Neuronal stem cell (in vitro differentiated cells): ENCODE results near the gene SLC39A7.

Experiments
- DNase-seq: peaks from one replicate; pipeline ENCODE4 v3.0.0-alpha.2; 2013; ENCODE audit warnings: low spot score
- H2AFZ ChIP-seq: one replicate; pipeline ENCODE4 v1.6.1; 2013; ENCODE audit warnings: mild to moderate bottlenecking, low read length, inconsistent platforms
- H2AK5ac ChIP-seq: 2 replicates; pipeline ENCODE4 v1.6.1; 2013; ENCODE audit warnings: low read depth, mild to moderate bottlenecking, inconsistent platforms, low read length, moderate library complexity, mixed read lengths
- H2BK120ac ChIP-seq: 2 replicates; pipeline ENCODE4 v1.6.1; 2013; ENCODE audit warnings: low read depth, mild to moderate bottlenecking, inconsistent platforms, low read length, moderate library complexity, mixed read lengths
- H2BK12ac ChIP-seq: one replicate; pipeline ENCODE4 v1.6.1; 2013; ENCODE audit warnings: low read length, inconsistent platforms
- H2BK15ac ChIP-seq: 2 replicates; pipeline ENCODE4 v1.6.1; 2013; ENCODE audit warnings: mild to moderate bottlenecking, low read length, inconsistent platforms, mixed read lengths
- H2BK5ac ChIP-seq: one replicate; pipeline ENCODE4 v1.6.1; 2013; ENCODE audit warnings: inconsistent platforms, mild to moderate bottlenecking, low read length, moderate library complexity
- H3K14ac ChIP-seq: one replicate; pipeline ENCODE4 v1.6.1; 2013; ENCODE audit warnings: low read length, inconsistent platforms
- H3K18ac ChIP-seq: 2 replicates; pipeline ENCODE4 v1.6.1; 2013; ENCODE audit warnings: low read length, inconsistent platforms
- H3K23ac ChIP-seq: 2 replicates; pipeline ENCODE4 v1.6.1; 2013; ENCODE audit warnings: low read depth, mild to moderate bottlenecking, mixed read lengths, low read length, inconsistent platforms; ENCODE audit not compliant: poor library complexity
- H3K27ac ChIP-seq: replicated peaks from 3 replicates; pipeline ENCODE4 v1.5.1; 2013; ENCODE audit warnings: low read length, inconsistent platforms
- H3K27me3 ChIP-seq, 3 experiments: 2 replicates each; pipeline ENCODE4 v1.6.1; 2013; ENCODE audit warnings: low read length in 3 of 3, mild to moderate bottlenecking in 2 of 3, inconsistent platforms in 1 of 3, low read depth in 1 of 3, mixed read lengths in 1 of 3, moderate library complexity in 1 of 3; ENCODE audit not compliant: control insufficient read depth in 3 of 3, insufficient read depth in 3 of 3
- H3K36me3 ChIP-seq, 2 donors: replicated peaks in 1 of 2; 2 replicates each; pipeline ENCODE4 v1.6.1; 2013; ENCODE audit warnings: low read length in 2 of 2; ENCODE audit not compliant: control insufficient read depth in 2 of 2, insufficient read depth in 2 of 2
- H3K4ac ChIP-seq: 2 replicates; pipeline ENCODE4 v1.6.1; 2013; ENCODE audit warnings: inconsistent platforms, mild to moderate bottlenecking, low read length, moderate library complexity
- H3K4me1 ChIP-seq, 2 donors: 1 replicate in 1 of 2; 2 replicates in 1 of 2; pipeline ENCODE4 v1.6.1; 2013; ENCODE audit warnings: low read length in 2 of 2, low read depth in 1 of 2; ENCODE audit not compliant: control insufficient read depth in 2 of 2, insufficient read depth in 1 of 2
- H3K4me2 ChIP-seq: one replicate; pipeline ENCODE4 v1.6.1; 2013; ENCODE audit warnings: mild to moderate bottlenecking, low read length, inconsistent platforms; ENCODE audit not compliant: insufficient read depth, poor library complexity, severe bottlenecking
- H3K4me3 ChIP-seq, 2 donors: 2 replicates each; pipeline ENCODE4 v1.5.1; 2013; ENCODE audit warnings: low read length in 2 of 2, mild to moderate bottlenecking in 2 of 2, inconsistent platforms in 1 of 2, moderate library complexity in 1 of 2
- H3K79me1 ChIP-seq: one replicate; pipeline ENCODE4 v1.6.1; 2013; ENCODE audit warnings: low read depth, mild to moderate bottlenecking, inconsistent platforms, low read length, moderate library complexity
- H3K9ac ChIP-seq: one replicate; pipeline ENCODE4 v1.6.1; 2013; ENCODE audit warnings: mild to moderate bottlenecking, low read depth, low read length, inconsistent platforms; ENCODE audit not compliant: poor library complexity
- H3K9me3 ChIP-seq, 2 donors: replicated peaks in 1 of 2; 2 replicates each; pipeline versions ENCODE3 to v1.6.1; 2013; ENCODE audit warnings: low read length in 2 of 2, mild to moderate bottlenecking in 2 of 2, inconsistent platforms in 1 of 2, low read depth in 1 of 2, mixed read lengths in 1 of 2, moderate library complexity in 1 of 2; ENCODE audit not compliant: control insufficient read depth in 2 of 2, insufficient read depth in 1 of 2
- H4K8ac ChIP-seq: one replicate; pipeline ENCODE4 v1.6.1; 2013; ENCODE audit warnings: low read depth, mild to moderate bottlenecking, inconsistent platforms, low read length, moderate library complexity
- H4K91ac ChIP-seq: one replicate; pipeline ENCODE4 v1.6.1; 2013; ENCODE audit warnings: low read length, low read depth, mild to moderate bottlenecking, inconsistent platforms; ENCODE audit not compliant: poor library complexity
- WGBS, 2 donors: extraction: QIAGEN DNeasy Blood & Tissue Kit; methylation state at CpG; one replicate each; pipeline ENCODE4 v1.1.7; 2013; ENCODE audit warnings: missing lambda C conversion rate in 2 of 2, mixed read lengths in 1 of 2; ENCODE audit not compliant: insufficient read length in 2 of 2, insufficient replicate concordance in 1 of 2; ENCODE audit errors: extremely low coverage in 2 of 2; 5-methylcytosine and 5-hydroxymethylcytosine counted together

Gene SLC39A7

DNA sequence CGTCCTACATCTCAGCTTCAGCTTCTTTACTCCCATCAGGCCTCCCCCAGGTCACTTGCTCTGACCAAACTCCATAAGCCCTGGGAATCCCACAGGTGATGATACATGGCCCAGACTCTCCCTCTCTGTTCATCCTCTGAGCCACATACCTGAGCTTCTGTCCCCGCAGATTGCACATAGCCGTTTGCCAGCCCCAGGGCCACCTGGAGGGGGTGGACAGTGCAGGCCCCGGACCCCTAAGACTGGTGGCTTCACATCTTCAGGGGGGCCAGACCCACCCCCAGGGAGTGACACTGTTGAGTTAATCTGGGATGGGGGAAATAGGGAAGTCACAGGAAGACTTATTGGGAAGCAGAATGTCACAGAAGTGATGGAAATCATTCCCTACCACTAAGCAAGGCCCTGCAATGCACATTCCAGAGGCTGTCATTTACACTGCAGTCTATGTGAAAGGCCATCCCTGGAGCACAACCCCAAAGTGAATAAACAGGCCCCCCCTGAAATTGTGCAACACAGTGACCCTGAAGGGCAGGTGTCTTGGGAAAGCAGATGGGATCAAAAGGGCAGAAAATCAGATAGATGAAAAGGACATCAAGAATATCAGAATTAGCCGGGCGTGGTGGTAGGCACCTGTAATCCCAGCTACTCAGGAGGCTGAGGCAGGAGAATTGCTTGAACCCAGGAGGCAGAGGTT, 2.4 kb upstream of the SLC39A7 start:
- Histone ChIP-seq H2BK5ac (no peak overlapping the region), H3K23ac (no peak overlapping the region), H4K8ac (no peak overlapping the region), H2BK120ac (no peak overlapping the region), H3K27me3 (no peaks in the 10 kb centered on the region), H3K4ac (no peak overlapping the region), H2BK15ac (no peak overlapping the region), H3K18ac (no peak overlapping the region), H2AK5ac (no peak overlapping the region), H2AFZ (no peak overlapping the region), H3K14ac (no peak overlapping the region), H2BK12ac (no peak overlapping the region), H4K91ac (no peak overlapping the region), H3K9ac (no peak overlapping the region), H3K4me1 (peaks cover 9 to 19% of the 10 kb centered on the region in 2 donors), H3K4me2 (no peak overlapping the region), H3K36me3 (peaks cover 41 to 61% of the 10 kb centered on the region in 2 donors), H3K27ac (no peak overlapping the region), H3K79me1 (peaks cover 17% of the 10 kb centered on the region), H3K4me3 (no peak overlapping the region), H3K9me3 (no peaks in the 10 kb centered on the region)
- WGBS, 2 donors: no CpG with 5 or more reads among the region's 6 CpGs
- DNase-seq: no peak

DNA sequence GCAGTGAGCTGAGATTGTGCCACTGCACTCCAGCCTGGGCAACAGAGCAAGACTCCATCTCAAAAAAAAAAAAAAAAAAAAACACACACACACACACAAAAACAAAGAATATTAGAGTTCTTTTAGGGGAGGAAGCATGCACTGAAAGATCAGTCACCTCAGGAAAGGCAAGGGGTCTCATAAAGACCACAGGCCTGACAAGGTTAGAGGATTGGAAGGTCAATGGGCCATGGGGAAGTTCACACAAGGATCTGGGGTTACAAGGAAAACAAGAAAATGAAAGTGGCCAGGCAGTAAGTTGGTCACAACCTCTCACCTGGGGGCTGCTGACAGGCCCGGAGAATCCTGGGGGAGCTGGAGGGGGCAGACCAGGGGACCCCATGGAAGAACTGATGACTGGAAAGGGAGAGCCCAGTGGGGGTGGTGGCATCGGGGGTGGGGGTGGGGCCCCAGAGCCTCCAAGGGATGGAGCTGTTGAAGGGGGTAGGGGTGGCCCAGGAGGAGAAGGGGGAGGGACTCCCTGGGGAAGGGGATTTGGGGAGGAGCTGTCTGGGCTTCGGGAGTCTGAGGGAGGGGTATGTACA, 1.7 kb upstream of the SLC39A7 start:
- Histone ChIP-seq H2BK12ac (no peak overlapping the region), H3K14ac (no peak overlapping the region), H3K79me1 (peaks cover 17% of the 10 kb centered on the region), H3K18ac (no peak overlapping the region), H4K8ac (no peak overlapping the region), H2BK5ac (no peak overlapping the region), H3K9ac (no peak overlapping the region), H3K4me1 (peaks cover 11 to 25% of the 10 kb centered on the region in 2 donors), H3K4me2 (peak overlapping the region; percentile 90), H3K9me3 (no peaks in the 10 kb centered on the region), H3K4me3 (peak overlapping the region in 1 of 2 donors; percentile 91), H2BK15ac (no peak overlapping the region), H2AK5ac (no peak overlapping the region), H4K91ac (no peak overlapping the region), H2AFZ (no peak overlapping the region), H3K4ac (no peak overlapping the region), H2BK120ac (no peak overlapping the region), H3K27ac (no peak overlapping the region), H3K36me3 (peaks cover 47 to 62% of the 10 kb centered on the region in 2 donors), H3K27me3 (no peaks in the 10 kb centered on the region), H3K23ac (no peak overlapping the region)
- WGBS, 2 donors: no CpG with 5 or more reads among the region's 3 CpGs
- DNase-seq: no peak

DNA sequence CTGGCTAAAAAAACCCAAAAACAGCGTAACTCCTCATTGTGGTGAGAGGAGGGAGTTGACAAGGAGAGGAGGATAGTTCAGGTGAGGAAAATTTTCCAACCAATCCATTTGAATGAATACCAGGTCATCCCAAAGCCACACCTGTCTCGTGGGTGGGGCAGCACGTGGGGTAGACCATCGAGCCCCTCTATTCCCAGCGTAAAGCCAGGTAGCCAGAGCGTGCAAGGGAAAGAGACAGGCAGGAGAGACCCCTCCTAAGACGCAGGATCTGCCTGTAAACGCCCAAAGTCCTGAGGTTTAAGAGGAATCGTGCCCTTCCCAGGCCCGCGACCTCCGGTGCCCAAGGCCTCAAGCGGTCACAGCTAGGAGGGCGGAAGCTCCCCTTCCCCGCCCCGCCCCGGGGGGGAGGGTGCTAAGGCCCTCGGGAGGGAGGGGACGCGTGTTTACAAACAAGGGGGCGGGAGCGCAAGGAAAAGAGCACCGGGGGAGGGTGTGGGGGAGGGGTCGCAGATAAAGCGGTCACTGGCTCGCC, 914 bp upstream of the SLC39A7 start:
- no CpG with 5 or more reads among the region's 26 CpGs for WGBS, 2 donors

DNA sequence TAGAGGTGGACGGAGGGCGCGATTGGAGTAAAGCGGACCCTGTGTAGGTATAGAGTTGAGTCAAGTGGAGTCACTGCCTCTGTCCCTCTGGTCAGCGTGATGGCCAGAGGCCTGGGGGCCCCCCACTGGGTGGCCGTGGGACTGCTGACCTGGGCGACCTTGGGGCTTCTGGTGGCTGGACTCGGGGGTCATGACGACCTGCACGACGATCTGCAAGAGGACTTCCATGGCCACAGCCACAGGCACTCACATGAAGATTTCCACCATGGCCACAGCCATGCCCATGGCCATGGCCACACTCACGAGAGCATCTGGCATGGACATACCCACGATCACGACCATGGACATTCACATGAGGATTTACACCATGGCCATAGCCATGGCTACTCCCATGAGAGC, 479 bp downstream of the SLC39A7 start:
- peak overlapping the region; percentile 81 for H3K9ac ChIP-seq
- H3K14ac ChIP-seq: no peak overlapping the region
- no peak overlapping the region for H2BK5ac ChIP-seq
- WGBS, 2 donors: no CpG with 5 or more reads among the region's 14 CpGs
- H3K4ac ChIP-seq: no peak overlapping the region
- peak overlapping the region; percentile 91 to 96 for H3K4me3 ChIP-seq
- H4K8ac ChIP-seq: no peak overlapping the region
- peaks cover 26 to 40% of the 10 kb centered on the region in 2 donors for H3K4me1 ChIP-seq
- H3K4me2 ChIP-seq: peak overlapping the region; percentile 79
- peak overlapping the region; percentile 97 for H3K27ac ChIP-seq
- no peak overlapping the region for H3K23ac ChIP-seq
- no peaks in the 10 kb centered on the region for H3K27me3 ChIP-seq
- no peak overlapping the region for H2BK120ac ChIP-seq
- no peak overlapping the region for H2BK12ac ChIP-seq
- peaks cover 17% of the 10 kb centered on the region for H3K79me1 ChIP-seq
- H2AK5ac ChIP-seq: peak overlapping the region; percentile 16
- no peak overlapping the region for H2BK15ac ChIP-seq
- H3K18ac ChIP-seq: no peak overlapping the region
- no peak for DNase-seq
- no peak overlapping the region for H4K91ac ChIP-seq
- H3K9me3 ChIP-seq: no peaks in the 10 kb centered on the region
- peaks cover 28 to 43% of the 10 kb centered on the region in 2 donors for H3K36me3 ChIP-seq
- H2AFZ ChIP-seq: peak overlapping the region; percentile 79

More for the DNA sequence above, 914 bp upstream of the SLC39A7 start:
- Histone ChIP-seq H3K23ac (no peak overlapping the region), H3K79me1 (peaks cover 17% of the 10 kb centered on the region), H2BK120ac (no peak overlapping the region), H2AK5ac (peak overlapping the region; percentile 34), H3K4me1 (peaks cover 14 to 28% of the 10 kb centered on the region in 2 donors), H2BK12ac (no peak overlapping the region), H3K9ac (peak overlapping the region; percentile 87), H3K18ac (peak overlapping the region; percentile 48), H4K91ac (no peak overlapping the region), H2BK15ac (no peak overlapping the region), H3K27me3 (no peaks in the 10 kb centered on the region), H4K8ac (no peak overlapping the region), H3K4me2 (peak overlapping the region; percentile 90), H2BK5ac (peak overlapping the region; percentile 56), H3K14ac (no peak overlapping the region), H3K4me3 (peak overlapping the region; percentile 91 to 96), H3K36me3 (peaks cover 42 to 57% of the 10 kb centered on the region in 2 donors), H3K4ac (no peak overlapping the region), H2AFZ (peak overlapping the region; percentile 94), H3K9me3 (no peaks in the 10 kb centered on the region), H3K27ac (peak overlapping the region; percentile 97)
- no peak for DNase-seq
